HCT116 (cell line): ENCODE data around the gene EFCAB12. TPM values are rescaled to one million over a fixed set of nuclear protein-coding genes. Genes with fewer than 3 reads are reported as not detected.

Source experiments
- ATAC-seq: fragments of 200-7000 bp; cut with Tn5 transposase; 2 replicates; pipeline ENCODE4 v1.9.1; 2020; ENCODE audit warnings: mild to moderate bottlenecking, moderate library complexity
- BruUV-seq: library from RNA; stranded (reverse); fragments of 400-500 nt; replicated peaks from 2 replicates; lab custom pipeline; 2021; lab: Mats Ljungman, UMichigan
- CTCF ChIA-PET: fragments of 300-600 bp; sonication (Branson Sonifier 250); formaldehyde crosslinking; loops from one replicate; lab custom pipeline; 2021; ENCODE audit warnings: antibody characterized with exemption; lab: Charles Lee
- POLR2A ChIA-PET: fragments of 300-600, 350-600 bp; sonication (Branson Sonifier 250); formaldehyde crosslinking; loops from one replicate; lab custom pipeline; 2021; ENCODE audit warnings: antibody characterized with exemption; lab: Charles Lee
- RAD21 ChIA-PET, 2 experiments: fragments of 300-600 bp; sonication (Branson Sonifier 250); formaldehyde crosslinking; loops; one replicate each; lab custom pipeline; 2023; ENCODE audit warnings: low total read pairs in 2 of 2; ENCODE audit not compliant: uncharacterized antibody in 2 of 2, unreplicated experiment in 2 of 2, low non-redundant PET in 1 of 2; lab: Charles Lee
- DNase-seq: peaks from one replicate; pipeline ENCODE4 v3.0.0-alpha.2; 2010; ENCODE audit warnings: low read depth, low spot score
- H2AFZ ChIP-seq: fragments of 200-600 bp; shearing (Covaris generic), sonication (generic); 2 replicates; pipeline ENCODE4 v1.6.1; 2017; ENCODE audit warnings: low read depth, mixed run types, mixed read lengths, antibody characterized with exemption, low read length; ENCODE audit not compliant: poor library complexity, severe bottlenecking
- H3K27ac ChIP-seq: 2 replicates; pipeline ENCODE4 v1.5.1; 2012; ENCODE audit warnings: low read depth, low read length
- H3K27me3 ChIP-seq: fragments of 200-600 bp; sonication (generic); 2 replicates; pipeline ENCODE4 v1.6.1; 2016; ENCODE audit warnings: mixed run types, low read length, mixed read lengths; ENCODE audit not compliant: insufficient read depth
- H3K36me3 ChIP-seq, 2 experiments: fragments of 200-500 bp in 1 of 2; fragments of 200-600 bp in 1 of 2; sonication (Bioruptor generic) in 1 of 2; sonication (generic) in 1 of 2; 2 replicates each; pipeline versions ENCODE4 v1.5.1 to v1.6.1; 2014 to 2016; ENCODE audit warnings: low read length in 2 of 2, inconsistent platforms in 1 of 2, mixed read lengths in 1 of 2, mixed run types in 1 of 2; ENCODE audit not compliant: insufficient read depth in 2 of 2, control insufficient read depth in 1 of 2
- H3K4me1 ChIP-seq, 2 experiments: fragments of 200-600 bp in 1 of 2; sonication (generic) in 1 of 2; 2 replicates each; pipeline versions ENCODE4 v1.5.1 to v1.6.1; 2012 to 2017; ENCODE audit warnings: low read length in 2 of 2, inconsistent platforms in 1 of 2, mild to moderate bottlenecking in 1 of 2, mixed read lengths in 1 of 2, mixed run types in 1 of 2, moderate library complexity in 1 of 2; ENCODE audit not compliant: insufficient read depth in 2 of 2, control insufficient read depth in 1 of 2
- H3K4me2 ChIP-seq: fragments of 200-600 bp; sonication (generic); 2 replicates; pipeline ENCODE4 v1.6.1; 2017; ENCODE audit warnings: mixed run types, low read length, mixed read lengths
- H3K4me3 ChIP-seq, 2 experiments: fragments of 200-600 bp in 1 of 2; sonication (generic) in 1 of 2; replicated peaks in 1 of 2; 2 replicates each; pipeline ENCODE4 v1.5.1; 2011 to 2016; ENCODE audit warnings: low read length in 2 of 2, control low read depth in 1 of 2, low read depth in 1 of 2, mild to moderate bottlenecking in 1 of 2, mixed read lengths in 1 of 2, mixed run types in 1 of 2
- H3K79me2 ChIP-seq: fragments of 200-600 bp; sonication (generic); 2 replicates; pipeline ENCODE4 v1.6.1; 2017; ENCODE audit warnings: mild to moderate bottlenecking, mixed run types, low read length, moderate library complexity, mixed read lengths; ENCODE audit not compliant: insufficient read depth
- H3K9ac ChIP-seq: fragments of 200-600 bp; sonication (generic); 2 replicates; pipeline ENCODE4 v1.6.1; 2016; ENCODE audit warnings: low read length, mixed read lengths
- H3K9me2 ChIP-seq: fragments of 200-600 bp; sonication (generic), shearing (Covaris generic); 2 replicates; pipeline ENCODE4 v1.6.1; 2017; ENCODE audit warnings: mixed run types, mild to moderate bottlenecking, moderate library complexity; ENCODE audit not compliant: insufficient read depth
- H3K9me3 ChIP-seq, 2 experiments: fragments of 200-500 bp in 1 of 2; fragments of 200-600 bp in 1 of 2; sonication (Bioruptor generic) in 1 of 2; sonication (generic) in 1 of 2; 2 replicates each; pipeline ENCODE4 v1.6.1; 2014 to 2017; ENCODE audit warnings: low read length in 2 of 2, mixed read lengths in 2 of 2, inconsistent platforms in 1 of 2, low read depth in 1 of 2, mild to moderate bottlenecking in 1 of 2, mixed run types in 1 of 2, moderate library complexity in 1 of 2; ENCODE audit not compliant: control insufficient read depth in 1 of 2, insufficient read depth in 1 of 2
- H4K20me1 ChIP-seq: fragments of 200-600 bp; sonication (generic), shearing (Covaris generic); 2 replicates; pipeline ENCODE4 v1.6.1; 2017; ENCODE audit warnings: mixed run types, mild to moderate bottlenecking, moderate library complexity; ENCODE audit not compliant: insufficient read depth
- CEBPB ChIP-seq: IDR thresholded peaks from 2 replicates; pipeline ENCODE4 v1.6.1; 2012; ENCODE audit warnings: low read depth
- EGR1 ChIP-seq: IDR thresholded peaks from 2 replicates; pipeline ENCODE4 v1.6.1; 2012; ENCODE audit warnings: low read depth
- ELF1 ChIP-seq: IDR thresholded peaks from 2 replicates; pipeline ENCODE4 v1.6.1; 2012; ENCODE audit warnings: low read depth, borderline replicate concordance
- EZH2phosphoT487 ChIP-seq: fragments of 200-600 bp; IDR thresholded peaks from 2 replicates; pipeline ENCODE4 v1.6.1; 2018; ENCODE audit warnings: antibody characterized with exemption, borderline replicate concordance
- MAX ChIP-seq: IDR thresholded peaks from 2 replicates; pipeline ENCODE4 v1.6.1; 2012
- REST ChIP-seq: IDR thresholded peaks from 2 replicates; pipeline ENCODE4 v1.6.1; 2012; ENCODE audit warnings: low read depth
- SP1 ChIP-seq: IDR thresholded peaks from 2 replicates; pipeline ENCODE4 v1.6.1; 2012; ENCODE audit warnings: low read depth
- ZFX ChIP-seq: fragments of 450-650 bp; IDR thresholded peaks from 2 replicates; pipeline ENCODE4 v1.6.1; 2017
- intact Hi-C: fragments of 100-400 bp; cut with micrococcal nuclease; formaldehyde crosslinking; loops from 2 replicates; pipeline ENCODE4 v1.10.0; 2022
- total RNA-seq: library from RNA; stranded (reverse); gene quantifications from one replicate; pipeline ENCODE4 v1.2.1, GENCODE V29; 2021; ENCODE audit not compliant: unreplicated experiment
- TF ChIP-seq, protein P1 (sequence below), 3 experiments: fragments of 200-600 bp in 1 of 3; sonication (generic) in 1 of 3; IDR thresholded peaks in 2 of 3; conservative IDR thresholded peaks in 1 of 3; 2 replicates each; pipeline ENCODE4 v1.5.1; 2012 to 2017; ENCODE audit warnings: low read depth in 2 of 3, low read length in 2 of 3, antibody characterized with exemption in 1 of 3, borderline replicate concordance in 1 of 3, control low read depth in 1 of 3, mild to moderate bottlenecking in 1 of 3, mixed read lengths in 1 of 3, mixed run types in 1 of 3, moderate library complexity in 1 of 3; ENCODE audit not compliant: insufficient read depth in 1 of 3
- TF ChIP-seq, protein P2 (sequence below): IDR thresholded peaks from 2 replicates; pipeline ENCODE4 v1.6.1; 2011; ENCODE audit warnings: mild to moderate bottlenecking, low read length, moderate library complexity; ENCODE audit not compliant: insufficient replicate concordance; ENCODE audit errors: extremely low read depth

The EFCAB12 gene
- total RNA-seq, 1 experiment from 2014 or later, result 0.42 TPM

DNA sequence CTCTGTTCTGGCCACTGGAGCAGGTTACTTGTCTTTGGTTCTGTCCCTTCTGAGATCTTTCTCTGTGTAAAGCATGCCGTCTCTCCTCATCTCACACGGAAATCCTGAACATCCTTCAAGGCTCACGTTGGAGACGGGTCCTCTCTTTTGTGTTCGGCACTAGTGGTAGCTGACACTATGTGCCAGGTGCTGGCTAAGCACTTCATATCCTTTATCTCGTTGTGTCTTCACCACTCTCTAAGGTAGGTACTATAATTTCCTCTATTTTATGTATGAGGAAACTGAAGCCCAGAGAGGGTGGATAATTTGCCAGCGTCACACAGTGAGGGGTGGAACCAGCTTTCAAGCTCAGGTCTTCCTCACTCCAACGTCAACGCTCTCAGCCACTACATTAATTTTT lies 12.8 kb upstream of the EFCAB12 start:
- DNase-seq, result no peak
- Histone ChIP-seq H3K9me2 (no peaks in the 10 kb centered on the region), H3K4me3 (peak overlapping the region; percentile 90 to 99), H2AFZ (no peak overlapping the region), H3K36me3 (peaks cover 10 to 15% of the 10 kb centered on the region in 2 experiments), H4K20me1 (no peaks in the 10 kb centered on the region), H3K9ac (peak overlapping the region; percentile 93), H3K4me2 (peak overlapping the region; percentile 87), H3K9me3 (no peaks in the 10 kb centered on the region), H3K27me3 (no peaks in the 10 kb centered on the region), H3K79me2 (peaks cover 42% of the 10 kb centered on the region), H3K27ac (peak overlapping the region; percentile 85; the same call in 1 of the 2 replicates), H3K4me1 (peaks cover 9 to 18% of the 10 kb centered on the region in 2 experiments; a peak in 3 of 4 replicates)
- ChIA-PET RAD21 (no interaction called here), POLR2A (interaction anchor here (1.4 kb wide), 1 partner anchor 125 kb away, joined by 4 read pairs; a partner anchor contains a TSS), CTCF (no interaction called here)
- TF ChIP-seq, protein P1, sequence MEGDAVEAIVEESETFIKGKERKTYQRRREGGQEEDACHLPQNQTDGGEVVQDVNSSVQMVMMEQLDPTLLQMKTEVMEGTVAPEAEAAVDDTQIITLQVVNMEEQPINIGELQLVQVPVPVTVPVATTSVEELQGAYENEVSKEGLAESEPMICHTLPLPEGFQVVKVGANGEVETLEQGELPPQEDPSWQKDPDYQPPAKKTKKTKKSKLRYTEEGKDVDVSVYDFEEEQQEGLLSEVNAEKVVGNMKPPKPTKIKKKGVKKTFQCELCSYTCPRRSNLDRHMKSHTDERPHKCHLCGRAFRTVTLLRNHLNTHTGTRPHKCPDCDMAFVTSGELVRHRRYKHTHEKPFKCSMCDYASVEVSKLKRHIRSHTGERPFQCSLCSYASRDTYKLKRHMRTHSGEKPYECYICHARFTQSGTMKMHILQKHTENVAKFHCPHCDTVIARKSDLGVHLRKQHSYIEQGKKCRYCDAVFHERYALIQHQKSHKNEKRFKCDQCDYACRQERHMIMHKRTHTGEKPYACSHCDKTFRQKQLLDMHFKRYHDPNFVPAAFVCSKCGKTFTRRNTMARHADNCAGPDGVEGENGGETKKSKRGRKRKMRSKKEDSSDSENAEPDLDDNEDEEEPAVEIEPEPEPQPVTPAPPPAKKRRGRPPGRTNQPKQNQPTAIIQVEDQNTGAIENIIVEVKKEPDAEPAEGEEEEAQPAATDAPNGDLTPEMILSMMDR (IDR thresholded peaks at IDR 0.05 in 2 of 3, conservative IDR thresholded peaks at IDR 0.05 in 1 of 3; ENCODE audit: borderline replicate concordance in 1 of 3, insufficient read depth in 1 of 3, low read depth in 2 of 3, low read length in 2 of 3), result no peak
- TF ChIP-seq EGR1 (no peak), ELF1 (no peak)
- intact Hi-C loops, result no loop called here
- no TSS peak for BruUV-seq
- ATAC-seq, result no peak

DNA sequence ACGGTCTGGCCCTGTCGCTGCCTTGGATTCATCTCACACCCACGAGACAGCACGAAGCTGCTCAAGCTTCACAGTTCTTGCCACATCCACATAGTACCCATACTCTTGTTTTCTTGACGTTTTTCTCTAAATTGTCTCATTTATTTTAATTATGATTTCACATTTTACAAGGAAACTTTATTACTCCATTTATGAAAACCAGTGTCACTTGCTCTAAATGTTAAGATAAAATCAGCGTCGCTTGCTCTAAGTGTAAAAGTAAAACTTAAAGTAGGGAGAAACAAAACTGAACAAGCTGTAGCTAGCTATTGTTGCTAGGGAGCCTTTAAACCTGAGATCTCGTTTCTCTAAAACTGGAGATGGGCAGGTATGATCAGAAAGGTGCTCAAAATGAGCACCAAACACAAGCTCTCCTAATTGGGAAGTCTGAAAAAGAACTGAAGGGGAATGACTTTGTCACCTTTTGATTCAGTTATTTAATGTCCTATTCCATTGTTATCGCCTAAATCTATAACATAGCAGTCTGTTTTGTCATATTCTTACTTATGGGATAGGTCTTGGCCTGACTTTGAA lies 12.3 kb upstream of the EFCAB12 start:
- Histone ChIP-seq H3K4me2 (peak overlapping the region; percentile 87), H2AFZ (peak overlapping the region; percentile 6), H3K9ac (peak overlapping the region; percentile 93), H3K9me3 (no peaks in the 10 kb centered on the region), H3K36me3 (peaks cover 14 to 16% of the 10 kb centered on the region in 2 experiments), H3K4me3 (peak overlapping the region; percentile 90 to 99), H3K27ac (peak overlapping the region; percentile 85), H3K79me2 (peaks cover 42% of the 10 kb centered on the region), H4K20me1 (no peaks in the 10 kb centered on the region), H3K4me1 (peaks cover 9 to 18% of the 10 kb centered on the region in 2 experiments; a peak in 3 of 4 replicates), H3K9me2 (no peaks in the 10 kb centered on the region), H3K27me3 (no peaks in the 10 kb centered on the region)
- POLR2A ChIA-PET, result interaction anchor here (1.0 to 1.9 kb wide), 4 partner anchors 8 to 125 kb away, joined by 3 to 8 read pairs (median 4); a partner anchor contains a TSS
- DNase-seq, result no peak
- RAD21 ChIA-PET, result no interaction called here
- ATAC-seq, result no peak
- intact Hi-C loops, result no loop called here
- CTCF ChIA-PET, result interaction anchor here (1.4 kb wide), 1 partner anchor 124 kb away, joined by 4 read pairs; a partner anchor contains a TSS
- BruUV-seq, result TSS peak; percentile 51
- TF ChIP-seq EZH2phosphoT487 (no peak), CEBPB (no peak), SP1 (no peak), ZFX (no peak), MAX (no peak), REST (no peak)
- TF ChIP-seq, protein P2, sequence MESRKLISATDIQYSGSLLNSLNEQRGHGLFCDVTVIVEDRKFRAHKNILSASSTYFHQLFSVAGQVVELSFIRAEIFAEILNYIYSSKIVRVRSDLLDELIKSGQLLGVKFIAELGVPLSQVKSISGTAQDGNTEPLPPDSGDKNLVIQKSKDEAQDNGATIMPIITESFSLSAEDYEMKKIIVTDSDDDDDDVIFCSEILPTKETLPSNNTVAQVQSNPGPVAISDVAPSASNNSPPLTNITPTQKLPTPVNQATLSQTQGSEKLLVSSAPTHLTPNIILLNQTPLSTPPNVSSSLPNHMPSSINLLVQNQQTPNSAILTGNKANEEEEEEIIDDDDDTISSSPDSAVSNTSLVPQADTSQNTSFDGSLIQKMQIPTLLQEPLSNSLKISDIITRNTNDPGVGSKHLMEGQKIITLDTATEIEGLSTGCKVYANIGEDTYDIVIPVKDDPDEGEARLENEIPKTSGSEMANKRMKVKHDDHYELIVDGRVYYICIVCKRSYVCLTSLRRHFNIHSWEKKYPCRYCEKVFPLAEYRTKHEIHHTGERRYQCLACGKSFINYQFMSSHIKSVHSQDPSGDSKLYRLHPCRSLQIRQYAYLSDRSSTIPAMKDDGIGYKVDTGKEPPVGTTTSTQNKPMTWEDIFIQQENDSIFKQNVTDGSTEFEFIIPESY, result no peak
